ENCODE data around the gene ELOVL5. TPM values are rescaled to one million over a fixed set of nuclear protein-coding genes. Genes with fewer than 3 reads are reported as not detected.

Gene ELOVL5
- polyA plus RNA-seq, 3 donors, result 44.7 to 97.1 (median 69.5) TPM

- peaks cover 21 to 49% of the 10 kb centered on the region in 2 donors for H3K36me3 ChIP-seq (replicated peaks in 1 of 2; ENCODE audit: control insufficient read depth in 1 of 2, insufficient read depth in 2 of 2, low read length in 2 of 2)
- H3K27me3 ChIP-seq (ENCODE audit: control insufficient read depth in 2 of 2, insufficient read depth in 2 of 2, low read length in 2 of 2), result no peaks in the 10 kb centered on the region
Observed at GRCh38 chr6:53259860-53260580, 88.7 kb downstream of the ELOVL5 start.

DNA sequence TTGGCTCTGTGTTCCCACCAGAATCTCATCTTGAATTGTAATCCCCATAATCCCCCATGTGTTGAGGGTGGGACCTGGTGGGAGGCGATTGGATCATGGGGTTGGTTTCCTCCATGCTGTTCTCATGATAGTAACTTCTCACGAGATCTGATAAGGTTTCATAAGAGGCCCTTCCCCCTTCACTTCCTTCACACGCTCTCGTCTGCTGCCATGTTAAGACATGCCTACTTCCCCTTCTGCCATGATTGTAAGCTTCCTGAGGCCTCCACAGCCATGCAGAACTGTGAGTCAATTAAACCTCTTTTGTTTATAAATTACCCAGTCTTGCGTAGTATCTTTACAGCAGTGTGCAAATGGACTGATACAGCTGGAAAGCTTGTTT lies 90.0 kb downstream of the ELOVL5 start:
- no peak for TF ChIP-seq CTCF (IDR thresholded peaks at IDR 0.05)
- Histone ChIP-seq H3K4me1 (ENCODE audit: control insufficient read depth in 1 of 2, insufficient read depth in 2 of 2, low read length in 2 of 2) (peaks cover 0 to 3% of the 10 kb centered on the region in 2 donors), H3K4me2 (replicated peaks; ENCODE audit: extremely low read depth, low read length, poor library complexity, severe bottlenecking) (no peak overlapping the region), H3K27me3 (ENCODE audit: control insufficient read depth in 2 of 2, insufficient read depth in 2 of 2, low read length in 2 of 2) (no peaks in the 10 kb centered on the region), H3K79me2 (ENCODE audit: insufficient read depth, low read length) (no peaks in the 10 kb centered on the region), H3K4me3 (replicated peaks in 1 of 3; ENCODE audit: low read depth in 2 of 3, low read length in 3 of 3) (no peak overlapping the region), H3K27ac (ENCODE audit: low read depth in 1 of 2, low read length in 2 of 2) (peak overlapping the region in 1 of 2 donors; percentile 22), H4K20me1 (ENCODE audit: insufficient read depth, low read length) (no peaks in the 10 kb centered on the region), H3K36me3 (replicated peaks in 1 of 2; ENCODE audit: control insufficient read depth in 1 of 2, insufficient read depth in 2 of 2, low read length in 2 of 2) (peaks cover 21 to 49% of the 10 kb centered on the region in 2 donors), H2AFZ (ENCODE audit: insufficient read depth, low read depth, low read length, poor library complexity, severe bottlenecking) (no peak overlapping the region), H3K9me3 (replicated peaks in 1 of 2; ENCODE audit: control insufficient read depth in 1 of 2, insufficient read depth in 1 of 2, low read length in 2 of 2) (peaks cover 15 to 18% of the 10 kb centered on the region in 2 donors), H3K9ac (ENCODE audit: insufficient read depth, low read length, poor library complexity, severe bottlenecking) (no peak overlapping the region)
- Mint-ChIP-seq H3K4me3 (no peak overlapping the region), H3K9me3 (peaks cover 12 to 21% (median 18%) of the 10 kb centered on the region in 7 donors), H3K36me3 (peaks cover 66 to 79% of the 10 kb centered on the region in 2 donors), H3K27me3 (ENCODE audit: low read depth in 3 of 3) (no peaks in the 10 kb centered on the region), H3K27ac (peak overlapping the region in 5 of 7 donors; percentile 42 to 76 (median 70)), H3K4me1 (peaks cover 9% of the 10 kb centered on the region)
- no CpG with 5 or more reads among the region's 5 CpGs for WGBS (ENCODE audit: insufficient coverage)
- peak; percentile 18 to 73 (median 38) for DNase-seq
- intact Hi-C loops (cut with micrococcal nuclease), result no loop called here

More at GRCh38 chr6:53259860-53260580, 88.7 kb downstream of the ELOVL5 start:
- Mint-ChIP-seq H3K9me3 (peaks cover 12 to 21% (median 17%) of the 10 kb centered on the region in 7 donors), H3K4me1 (peaks cover 22% of the 10 kb centered on the region), H3K27ac (no peak overlapping the region), H3K27me3 (ENCODE audit: low read depth in 3 of 3) (no peaks in the 10 kb centered on the region), H3K36me3 (peaks cover 60 to 75% of the 10 kb centered on the region in 2 donors), H3K4me3 (no peak overlapping the region)
- no peak overlapping the region for H3K9ac ChIP-seq (ENCODE audit: insufficient read depth, low read length, poor library complexity, severe bottlenecking)
- no peak overlapping the region for H3K4me3 ChIP-seq (replicated peaks in 1 of 3; ENCODE audit: low read depth in 2 of 3, low read length in 3 of 3)
- H4K20me1 ChIP-seq (ENCODE audit: insufficient read depth, low read length), result no peaks in the 10 kb centered on the region
- no peak overlapping the region for H3K27ac ChIP-seq (ENCODE audit: low read depth in 1 of 2, low read length in 2 of 2)
- no peak for TF ChIP-seq CTCF (IDR thresholded peaks at IDR 0.05)
- 100% methylated on average over 2 of the region's 11 CpGs for WGBS (ENCODE audit: insufficient coverage)
- no peak overlapping the region for H3K4me2 ChIP-seq (replicated peaks; ENCODE audit: extremely low read depth, low read length, poor library complexity, severe bottlenecking)
- H2AFZ ChIP-seq (ENCODE audit: insufficient read depth, low read depth, low read length, poor library complexity, severe bottlenecking), result no peak overlapping the region
- peaks cover 15 to 18% of the 10 kb centered on the region in 2 donors for H3K9me3 ChIP-seq (replicated peaks in 1 of 2; ENCODE audit: control insufficient read depth in 1 of 2, insufficient read depth in 1 of 2, low read length in 2 of 2)
- intact Hi-C loops (cut with micrococcal nuclease), result no loop called here
- H3K79me2 ChIP-seq (ENCODE audit: insufficient read depth, low read length), result no peaks in the 10 kb centered on the region
- H3K4me1 ChIP-seq (ENCODE audit: control insufficient read depth in 1 of 2, insufficient read depth in 2 of 2, low read length in 2 of 2), result peaks cover 9 to 15% of the 10 kb centered on the region in 2 donors
- DNase-seq, result no peak

Measured in CD14-positive monocyte (primary cell).